ENCODE data around the gene ASCL5.

The ASCL5 gene

GRCh38 chr1:201170533-201171062, 43.6 kb upstream of the ASCL5 start:
- Histone ChIP-seq H2AFZ (ENCODE audit: low read depth, low read length, severe bottlenecking) (peak overlapping the region; percentile 88), H3K9ac (ENCODE audit: low read length) (peak overlapping the region; percentile 38), H3F3A (ENCODE audit: insufficient read depth) (no peaks in the 10 kb centered on the region), H3K36me3 (ENCODE audit: low read length) (no peaks in the 10 kb centered on the region), H3K9me3 (ENCODE audit: insufficient read depth, low read length) (no peaks in the 10 kb centered on the region), H3K4me3 (ENCODE audit: insufficient read depth, low read length, poor library complexity, severe bottlenecking) (peak overlapping the region; percentile 34), H3K27ac (ENCODE audit: low read depth, low read length) (no peak overlapping the region), H4K20me1 (ENCODE audit: low read depth, low read length) (no peaks in the 10 kb centered on the region), H3K27me3 (ENCODE audit: low read length) (no peaks in the 10 kb centered on the region), H3K79me2 (ENCODE audit: insufficient read depth, low read length) (no peaks in the 10 kb centered on the region), H3K4me2 (ENCODE audit: low read depth, low read length, poor library complexity, severe bottlenecking) (peak overlapping the region; percentile 60), H3K9me2 (replicated peaks; ENCODE audit: insufficient read depth, low read length) (no peaks in the 10 kb centered on the region)
- no peak for TF ChIP-seq EZH2phosphoT487 (conservative IDR thresholded peaks at IDR 0.05; ENCODE audit: low read length)
- TF ChIP-seq CTCF (IDR thresholded peaks at IDR 0.05; ENCODE audit: insufficient read depth, low read length, poor library complexity, severe bottlenecking), result no peak

GRCh38 chr1:201169971-201170532, 43.1 kb upstream of the ASCL5 start:
- TF ChIP-seq CTCF (IDR thresholded peaks at IDR 0.05; ENCODE audit: insufficient read depth, low read length, poor library complexity, severe bottlenecking) (no peak), EZH2phosphoT487 (conservative IDR thresholded peaks at IDR 0.05; ENCODE audit: low read length) (no peak)
- Histone ChIP-seq H2AFZ (ENCODE audit: low read depth, low read length, severe bottlenecking) (no peak overlapping the region), H3K9ac (ENCODE audit: low read length) (no peak overlapping the region), H3K27ac (ENCODE audit: low read depth, low read length) (no peak overlapping the region), H3K4me2 (ENCODE audit: low read depth, low read length, poor library complexity, severe bottlenecking) (peak overlapping the region; percentile 60), H3K9me2 (replicated peaks; ENCODE audit: insufficient read depth, low read length) (no peaks in the 10 kb centered on the region), H4K20me1 (ENCODE audit: low read depth, low read length) (no peaks in the 10 kb centered on the region), H3K36me3 (ENCODE audit: low read length) (no peaks in the 10 kb centered on the region), H3K9me3 (ENCODE audit: insufficient read depth, low read length) (no peaks in the 10 kb centered on the region), H3F3A (ENCODE audit: insufficient read depth) (no peaks in the 10 kb centered on the region), H3K4me3 (ENCODE audit: insufficient read depth, low read length, poor library complexity, severe bottlenecking) (no peak overlapping the region), H3K79me2 (ENCODE audit: insufficient read depth, low read length) (no peaks in the 10 kb centered on the region), H3K27me3 (ENCODE audit: low read length) (no peaks in the 10 kb centered on the region)

- Histone ChIP-seq H3K27ac (ENCODE audit: low read depth, low read length) (no peak overlapping the region), H3K4me2 (ENCODE audit: low read depth, low read length, poor library complexity, severe bottlenecking) (no peak overlapping the region)
Measured at GRCh38 chr1:201169203-201169602, 42.2 kb upstream of the ASCL5 start.

More at GRCh38 chr1:201169203-201169602, 42.2 kb upstream of the ASCL5 start:
- Histone ChIP-seq H3K9me3 (ENCODE audit: insufficient read depth, low read length) (no peaks in the 10 kb centered on the region), H3K27me3 (ENCODE audit: low read length) (no peaks in the 10 kb centered on the region), H3F3A (ENCODE audit: insufficient read depth) (no peaks in the 10 kb centered on the region), H4K20me1 (ENCODE audit: low read depth, low read length) (no peaks in the 10 kb centered on the region), H3K9ac (ENCODE audit: low read length) (no peak overlapping the region), H3K4me3 (ENCODE audit: insufficient read depth, low read length, poor library complexity, severe bottlenecking) (no peak overlapping the region), H3K9me2 (replicated peaks; ENCODE audit: insufficient read depth, low read length) (no peaks in the 10 kb centered on the region), H3K36me3 (ENCODE audit: low read length) (no peaks in the 10 kb centered on the region), H2AFZ (ENCODE audit: low read depth, low read length, severe bottlenecking) (no peak overlapping the region), H3K79me2 (ENCODE audit: insufficient read depth, low read length) (no peaks in the 10 kb centered on the region)
- no peak for TF ChIP-seq EZH2phosphoT487 (conservative IDR thresholded peaks at IDR 0.05; ENCODE audit: low read length)
- no peak for TF ChIP-seq CTCF (IDR thresholded peaks at IDR 0.05; ENCODE audit: insufficient read depth, low read length, poor library complexity, severe bottlenecking)
